GM12891 (cell line): ENCODE data around the gene OSBP2.

Source experiments
- PAX5 ChIP-seq: IDR thresholded peaks from 2 replicates; pipeline ENCODE4 v1.6.1; 2011; ENCODE audit warnings: low read length, moderate library complexity, mild to moderate bottlenecking; ENCODE audit not compliant: insufficient read depth, severe bottlenecking
- POLR2A ChIP-seq: IDR thresholded peaks from 2 replicates; pipeline ENCODE4 v1.6.1; 2011; ENCODE audit warnings: low read depth, low read length, control low read depth
- POLR2AphosphoS5 ChIP-seq: IDR thresholded peaks from 2 replicates; pipeline ENCODE4 v1.6.1; 2011; ENCODE audit warnings: low read depth, low read length, control low read depth
- POU2F2 ChIP-seq: IDR thresholded peaks from 2 replicates; pipeline ENCODE4 v1.6.1; 2011; ENCODE audit warnings: low read depth, mild to moderate bottlenecking, control low read depth, low read length, moderate library complexity

DNA sequence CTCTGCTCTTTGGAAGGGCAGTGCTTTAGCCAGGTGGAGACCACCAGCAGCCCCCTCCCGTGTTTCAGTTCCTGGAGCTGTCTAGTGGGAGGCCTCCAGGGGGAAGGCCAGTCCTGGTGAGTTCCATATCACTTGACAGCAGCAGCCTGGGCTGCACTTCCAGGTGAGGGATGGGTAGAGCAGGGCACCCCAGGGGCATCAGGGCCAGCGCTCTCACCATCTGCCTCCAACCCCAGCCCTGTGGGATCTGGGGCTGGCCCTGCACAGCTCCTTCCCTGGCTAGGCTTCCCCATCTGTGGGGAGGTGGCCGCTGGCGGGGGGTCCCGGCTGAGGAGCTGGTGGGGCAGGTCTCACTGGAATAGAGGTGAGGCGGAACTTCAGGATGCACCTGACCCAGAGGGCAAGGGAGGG, 213.4 kb downstream of the OSBP2 start:
- TF ChIP-seq POU2F2 (no peak), PAX5 (no peak), POLR2AphosphoS5 (no peak), POLR2A (no peak)
